CD4-positive, alpha-beta T cell treated with Interleukin-17A for 1 hour (primary cell): ENCODE results near the gene NUP85.
"Not testable (repeated sequence)": the region's sequence is repeated elsewhere in the genome, so short reads cannot be mapped to it uniquely, and the experiment has no call there.

Experiments
- DNase-seq: peaks from one replicate; pipeline ENCODE4 v3.0.0-alpha.2; 2020

The NUP85 gene

DNA sequence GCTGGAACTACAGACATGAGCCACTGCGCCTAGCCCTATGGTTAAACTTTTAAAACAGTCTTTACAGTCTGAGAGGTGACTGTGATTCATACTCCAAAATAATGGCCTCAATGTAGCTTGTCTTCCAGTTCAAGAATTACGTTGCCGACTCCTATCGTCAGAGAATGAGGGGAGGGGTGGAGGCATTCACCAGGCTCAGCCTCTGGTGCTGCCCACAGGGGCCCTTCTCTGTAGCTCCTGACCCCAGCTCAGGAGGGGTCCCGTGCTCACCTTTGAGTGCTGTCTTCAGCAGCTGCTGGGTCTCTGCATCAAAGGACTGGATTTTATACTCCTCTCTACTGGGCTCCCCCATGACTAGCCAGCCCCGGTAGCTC, 64.4 kb downstream of the NUP85 start:
- DNase-seq = no peak

DNA sequence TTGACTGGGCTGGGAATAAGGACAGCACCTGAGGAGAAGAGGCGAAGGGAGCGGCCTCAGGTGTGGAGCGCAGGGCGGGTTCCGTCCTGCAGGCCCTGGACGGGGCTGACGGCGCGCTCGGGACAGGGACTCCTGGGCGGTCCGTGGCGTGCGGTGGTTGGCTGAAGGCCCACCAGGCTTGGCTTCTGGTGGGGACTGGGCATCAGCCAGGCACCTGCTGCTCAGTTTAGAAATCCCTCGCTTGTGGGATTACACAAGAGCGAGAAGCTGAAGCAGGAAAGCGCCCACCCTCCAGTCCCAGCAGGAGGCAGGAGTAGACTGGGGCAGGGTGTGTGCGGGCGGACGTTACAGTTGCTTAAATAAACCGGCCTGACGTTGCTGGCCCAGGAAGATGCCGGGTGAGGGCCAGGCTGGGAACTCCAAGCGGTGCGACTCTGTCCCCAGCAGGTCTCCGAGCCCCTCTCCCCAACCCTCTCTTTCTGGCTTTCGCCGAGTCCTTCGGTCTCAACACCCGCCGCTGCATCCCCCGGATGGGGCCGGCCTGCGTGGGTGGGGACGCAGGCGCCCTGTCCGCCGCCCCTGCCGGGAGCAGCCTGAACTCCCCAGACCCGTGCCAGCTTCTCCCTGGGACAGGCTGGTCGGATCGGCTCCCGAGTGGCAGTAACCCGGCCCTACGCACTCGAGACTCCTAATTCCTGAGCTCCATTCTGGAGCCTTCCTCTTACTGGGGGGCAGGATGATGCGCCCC, 64.9 kb downstream of the NUP85 start:
- DNase-seq = peak; percentile 56

DNA sequence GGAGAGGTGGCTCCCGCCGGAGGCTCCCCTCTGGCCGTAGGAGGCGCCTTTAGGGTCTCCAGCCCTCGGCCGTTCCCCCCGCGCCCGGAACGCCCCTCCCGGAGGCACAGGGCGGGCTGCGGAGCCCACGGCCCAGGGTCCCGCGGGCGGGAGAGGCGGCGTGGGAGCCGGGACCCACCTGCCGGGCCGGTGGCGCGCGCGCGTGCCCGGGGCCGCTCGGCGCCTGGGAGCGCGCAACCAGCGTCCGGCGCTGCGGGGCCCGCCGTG, 65.4 kb downstream of the NUP85 start, which contains the start of gene MIF4GD:
TSS of gene MIF4GD (minus strand) at position 266 of the 267 bp plus-strand sequence. CDS start 1,036 bp downstream, outside the sequence.
- no peak for DNase-seq

DNA sequence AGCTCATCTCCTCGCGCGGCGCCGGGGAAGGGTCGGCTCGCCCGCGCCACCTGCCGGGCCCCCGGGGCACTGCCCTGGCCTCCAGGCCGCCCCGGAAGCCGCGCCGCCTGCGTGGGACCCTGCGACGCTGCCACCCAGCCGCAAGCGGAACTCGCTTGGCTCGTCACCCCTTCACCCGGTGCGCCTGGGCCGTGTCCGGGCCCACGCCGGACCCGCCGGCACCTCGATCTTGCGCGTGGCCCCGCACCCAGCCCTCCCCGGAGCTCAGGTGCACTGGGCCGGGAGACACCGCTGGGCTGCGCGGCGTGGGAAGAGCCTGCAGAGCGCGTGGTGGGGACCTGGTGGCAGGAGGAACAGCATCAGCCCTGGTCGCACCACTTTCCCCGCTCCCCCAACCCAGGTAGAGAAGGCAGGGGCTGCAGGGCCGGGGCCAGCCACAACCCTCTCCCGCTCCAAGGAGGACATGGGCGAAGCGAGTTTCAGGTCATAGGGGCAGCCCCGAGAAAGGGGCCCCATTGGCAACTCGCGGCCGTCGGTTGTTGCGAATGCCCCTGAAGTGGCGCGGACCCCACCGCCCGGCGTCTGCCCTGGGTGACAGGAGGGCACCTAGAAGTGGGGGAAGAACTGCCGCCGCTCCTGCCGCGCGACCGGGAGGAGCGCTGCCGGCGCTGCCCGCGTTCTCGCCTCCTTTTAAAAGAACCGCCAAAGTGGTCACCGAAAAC, 65.9 kb downstream of the NUP85 start:
- DNase-seq = peak; percentile 88

DNA sequence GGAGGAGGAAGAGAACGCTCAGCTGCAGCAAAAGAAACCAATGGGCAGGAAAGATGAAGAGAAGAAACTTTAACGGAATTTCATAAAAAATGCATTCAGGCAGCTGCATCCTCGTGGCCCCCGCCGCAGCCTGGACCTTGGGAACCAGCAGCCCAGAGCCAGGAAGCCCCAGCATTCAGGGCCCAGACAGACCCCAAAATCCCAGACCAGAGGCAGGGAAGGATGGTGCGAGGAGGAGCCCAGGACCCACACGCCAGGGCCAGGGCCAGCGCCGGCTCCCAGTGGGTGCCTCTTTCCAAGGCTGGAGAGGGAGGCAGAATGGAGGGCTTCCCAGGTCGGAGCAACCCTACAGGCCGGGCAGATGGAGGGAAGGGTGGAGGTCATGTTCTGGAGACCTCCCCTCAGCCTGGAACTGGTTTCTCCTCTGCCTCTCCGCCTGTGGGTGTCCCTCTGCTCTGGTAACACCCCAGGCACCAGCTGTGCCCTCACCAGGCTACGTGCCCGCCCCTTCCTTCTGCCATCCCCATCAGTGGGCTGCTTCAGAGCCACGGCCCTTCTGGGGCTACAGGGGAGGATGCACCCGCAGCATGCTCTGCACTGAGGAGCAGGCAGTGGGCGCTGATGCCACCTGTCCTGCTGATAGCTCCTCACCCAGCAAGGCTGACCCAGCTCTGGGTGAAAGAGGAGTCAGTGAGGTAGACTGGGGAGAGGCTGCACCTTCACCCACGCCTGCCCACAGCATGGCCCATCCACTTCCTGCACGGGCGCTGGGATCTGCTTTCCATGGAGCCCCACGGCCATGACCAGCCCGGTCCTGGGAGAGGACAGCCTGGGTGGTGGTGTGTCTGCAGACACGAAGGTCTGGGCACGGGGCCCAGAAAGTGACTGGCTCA, 66.7 kb downstream of the NUP85 start:
- no peak for DNase-seq

DNA sequence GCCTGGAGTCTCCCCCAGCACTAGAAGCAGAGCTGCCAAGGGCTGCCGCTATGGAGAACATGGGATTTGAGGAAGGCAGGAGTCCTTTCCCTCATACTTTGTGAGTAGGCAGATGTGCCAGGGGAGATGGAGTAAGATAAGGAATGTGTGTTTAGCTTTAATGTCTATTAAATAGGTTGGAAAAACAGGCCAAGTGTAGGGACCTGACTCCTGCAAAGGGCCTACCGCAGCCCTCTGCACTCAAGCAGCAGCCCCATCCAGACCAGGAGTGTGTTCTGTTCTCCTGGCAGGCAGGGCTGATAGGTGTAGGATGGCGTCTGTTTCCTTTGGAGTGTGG, 67.3 kb downstream of the NUP85 start:
- no peak for DNase-seq

DNA sequence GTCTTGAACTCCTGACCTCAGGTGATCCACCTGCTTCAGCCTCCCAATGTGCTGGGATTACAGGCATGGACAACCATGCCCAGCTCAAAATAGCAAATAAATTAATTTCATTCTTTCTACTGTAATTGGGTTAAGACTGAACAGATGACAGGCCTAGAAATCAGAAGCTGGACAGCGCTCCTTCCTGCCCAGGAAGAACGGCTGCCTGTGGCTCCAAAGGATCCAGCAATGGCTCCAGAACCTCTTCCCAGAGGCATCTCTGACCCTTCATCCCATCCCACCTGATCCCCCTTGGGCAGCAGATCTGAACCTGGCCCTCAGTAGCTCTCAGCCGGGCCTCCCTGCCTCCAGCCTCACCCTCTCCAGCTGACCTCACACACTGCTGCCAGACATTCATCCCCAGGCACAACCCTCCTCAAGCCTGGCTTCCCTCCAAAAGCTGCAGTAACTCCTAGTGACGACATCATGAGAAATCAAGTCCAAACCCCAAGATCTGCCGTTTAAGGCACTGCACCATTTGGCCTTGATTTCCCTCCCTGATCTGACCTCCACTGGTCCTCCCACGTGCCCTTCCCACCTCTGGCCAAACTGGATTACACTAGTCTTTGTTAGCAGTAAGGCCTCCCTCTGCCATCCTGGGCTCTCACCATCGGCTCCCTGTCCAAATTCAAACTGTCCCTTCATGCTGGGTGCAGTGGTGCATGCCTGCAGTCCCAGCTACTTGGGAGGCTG, 68.7 kb downstream of the NUP85 start:
- DNase-seq = no peak

DNA sequence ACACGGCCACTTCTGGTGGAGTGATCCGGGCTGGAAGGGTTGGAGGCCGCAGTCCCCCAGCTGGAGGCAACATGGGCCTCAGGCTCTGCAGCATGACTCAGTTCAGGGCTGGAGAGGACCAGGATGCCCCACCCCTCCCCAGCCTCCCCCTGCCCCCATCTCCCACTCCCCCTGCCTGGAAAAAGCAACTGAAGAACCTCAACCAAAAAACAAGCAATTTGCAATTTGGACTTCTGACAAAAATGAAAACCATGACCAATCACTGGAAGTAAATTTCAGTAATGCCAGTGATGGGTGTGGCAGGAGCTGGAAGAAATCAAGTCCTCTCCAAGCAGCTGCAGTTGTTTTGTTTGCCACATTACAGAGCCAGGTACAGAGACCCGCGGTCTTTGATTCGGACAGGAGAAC, 72.2 kb downstream of the NUP85 start:
- DNase-seq = no peak

DNA sequence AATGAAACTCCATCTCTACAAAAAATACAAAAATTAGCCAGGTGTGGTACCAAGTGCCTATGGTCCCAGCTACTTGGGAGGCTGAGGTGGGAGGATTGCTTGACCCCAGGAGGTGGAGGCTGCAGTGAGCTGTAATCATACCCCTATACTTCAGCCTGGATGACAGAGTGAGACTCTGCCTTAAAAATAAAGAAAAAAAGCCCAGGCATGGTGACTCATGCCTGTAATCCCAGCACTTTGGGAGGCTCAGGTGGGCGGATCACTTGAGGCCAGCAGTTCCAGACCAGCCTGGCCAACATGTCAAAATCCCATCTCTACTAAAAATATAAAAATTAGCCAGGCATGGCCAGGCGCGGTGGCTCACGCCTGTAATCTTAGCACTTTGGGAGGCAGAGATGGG, 74.7 kb downstream of the NUP85 start:
- DNase-seq = not testable (repeated sequence)

DNA sequence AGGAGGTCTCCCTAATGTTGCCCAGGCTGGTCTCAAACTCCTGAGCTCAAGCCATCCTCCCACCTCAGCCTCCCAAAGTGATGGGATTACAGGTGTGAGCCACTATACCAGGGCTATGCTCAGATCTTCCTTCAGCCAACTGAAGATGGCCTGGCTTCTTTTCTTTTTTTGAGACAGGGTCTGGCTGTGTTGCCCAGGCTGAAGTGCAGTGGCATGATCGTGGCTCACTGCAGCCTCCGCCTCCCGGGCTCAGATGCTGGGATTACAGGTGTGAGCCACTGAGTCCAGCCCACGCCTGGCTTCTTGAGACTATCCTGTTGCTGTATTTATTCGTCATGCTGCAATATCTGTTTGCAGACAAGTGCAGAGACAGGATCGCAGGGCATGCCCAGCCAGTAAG, 79.6 kb downstream of the NUP85 start:
- no peak for DNase-seq
